Testis (tissue), 2 donors: ENCODE data around the gene NSMF.

Experiments used
- POLR2A ChIP-seq: fragments of 450-650 bp; IDR thresholded peaks from one replicate; pipeline ENCODE4 v1.6.1; 2017; ENCODE audit warnings: antibody characterized with exemption, mild to moderate bottlenecking, moderate library complexity
- TF ChIP-seq, protein P1 (sequence below), 3 experiments: fragments of 450-650 bp in 2 of 3; fragments of 200-600 bp in 1 of 3; sonication (generic) in 1 of 3; IDR thresholded peaks; one replicate each; pipeline ENCODE4 v1.5.1; 2016 to 2019; ENCODE audit warnings: antibody characterized with exemption in 3 of 3, mild to moderate bottlenecking in 2 of 3, moderate library complexity in 1 of 3

DNA sequence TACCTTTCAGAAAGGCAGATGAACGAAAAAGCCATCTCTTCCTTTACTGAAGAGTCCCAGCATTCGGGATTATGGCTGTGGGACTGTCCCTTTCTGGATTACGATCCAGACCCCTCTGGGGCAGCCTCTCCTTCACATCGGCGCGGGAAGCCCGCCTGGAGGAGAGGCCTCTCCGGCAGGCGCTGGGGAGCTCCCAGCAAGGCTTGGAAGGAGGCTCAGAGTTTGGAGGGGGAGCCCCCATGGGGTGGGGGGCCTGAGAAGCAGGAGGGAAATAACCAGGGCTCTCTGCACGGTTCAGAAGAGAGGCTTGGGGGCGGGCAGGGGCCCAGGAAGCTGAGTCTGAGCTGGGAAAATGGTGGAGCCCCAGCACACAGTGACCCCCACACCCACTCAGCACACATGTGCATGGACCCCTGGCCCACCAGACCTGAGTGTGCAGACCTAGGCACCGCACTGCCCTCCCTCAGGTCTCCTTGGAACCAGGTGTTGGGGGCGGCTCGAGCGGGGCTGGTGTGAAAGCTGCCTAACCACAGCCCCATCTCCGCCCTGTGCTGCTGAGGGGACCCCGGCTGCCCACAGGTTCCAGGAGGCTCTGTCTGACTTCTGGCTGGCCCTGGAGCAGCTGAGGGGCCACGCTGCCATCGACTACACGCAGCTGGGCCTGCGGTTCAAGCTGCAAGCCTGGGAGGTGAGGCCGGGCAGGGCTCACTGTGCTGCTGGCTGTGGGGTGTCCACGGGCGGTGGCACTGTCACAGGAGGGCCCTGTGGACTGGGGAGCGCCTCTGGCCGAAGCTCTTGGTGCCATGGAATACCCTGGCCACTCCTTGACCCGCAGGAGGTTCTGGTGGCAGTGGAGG lies 31.5 kb downstream of the NSMF start:
- TF ChIP-seq, protein P1, sequence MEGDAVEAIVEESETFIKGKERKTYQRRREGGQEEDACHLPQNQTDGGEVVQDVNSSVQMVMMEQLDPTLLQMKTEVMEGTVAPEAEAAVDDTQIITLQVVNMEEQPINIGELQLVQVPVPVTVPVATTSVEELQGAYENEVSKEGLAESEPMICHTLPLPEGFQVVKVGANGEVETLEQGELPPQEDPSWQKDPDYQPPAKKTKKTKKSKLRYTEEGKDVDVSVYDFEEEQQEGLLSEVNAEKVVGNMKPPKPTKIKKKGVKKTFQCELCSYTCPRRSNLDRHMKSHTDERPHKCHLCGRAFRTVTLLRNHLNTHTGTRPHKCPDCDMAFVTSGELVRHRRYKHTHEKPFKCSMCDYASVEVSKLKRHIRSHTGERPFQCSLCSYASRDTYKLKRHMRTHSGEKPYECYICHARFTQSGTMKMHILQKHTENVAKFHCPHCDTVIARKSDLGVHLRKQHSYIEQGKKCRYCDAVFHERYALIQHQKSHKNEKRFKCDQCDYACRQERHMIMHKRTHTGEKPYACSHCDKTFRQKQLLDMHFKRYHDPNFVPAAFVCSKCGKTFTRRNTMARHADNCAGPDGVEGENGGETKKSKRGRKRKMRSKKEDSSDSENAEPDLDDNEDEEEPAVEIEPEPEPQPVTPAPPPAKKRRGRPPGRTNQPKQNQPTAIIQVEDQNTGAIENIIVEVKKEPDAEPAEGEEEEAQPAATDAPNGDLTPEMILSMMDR (IDR thresholded peaks at IDR 0.05) = no peak
- no peak for TF ChIP-seq POLR2A
